Fibroblast of lung (primary cell): ENCODE results near the gene UST.

Experiments
- CTCF ChIP-seq, 2 donors: IDR thresholded peaks in 1 of 2; conservative IDR thresholded peaks in 1 of 2; 1 replicate in 1 of 2; 2 replicates in 1 of 2; pipeline ENCODE4 v1.5.1; 2011 to 2012; ENCODE audit warnings: low read length in 2 of 2, control low read depth in 1 of 2, inconsistent platforms in 1 of 2, low read depth in 1 of 2, mild to moderate bottlenecking in 1 of 2
- EZH2 ChIP-seq: IDR thresholded peaks from 2 replicates; pipeline ENCODE4 v1.5.1; 2012; ENCODE audit warnings: low read length, control low read depth, mild to moderate bottlenecking; ENCODE audit errors: missing control alignments

GRCh38 chr6:148892247-148892646, 145.4 kb downstream of the UST start:
- no peak for TF ChIP-seq CTCF (conservative IDR thresholded peaks at IDR 0.05 in 1 of 2, IDR thresholded peaks at IDR 0.05 in 1 of 2; ENCODE audit: low read depth in 1 of 2, low read length in 2 of 2)
- no peak for TF ChIP-seq EZH2
